Body of pancreas (tissue), 4 donors: Measurements from ENCODE around the gene HS3ST4. TPM values are rescaled to one million over a fixed set of nuclear protein-coding genes. Genes with fewer than 3 reads are reported as not detected.

Experiments used
- ATAC-seq: fragments of 150-250 bp; one replicate; pipeline ENCODE4 v1.9.1; 2016
- DNase-seq, 4 donors: peaks; one replicate each; pipeline ENCODE4 v3.0.0-alpha.2; 2019
- H3K27ac ChIP-seq, 4 donors: fragments of 200-600 bp; sonication (generic); 1 replicate in 3 of 4; 2 replicates in 1 of 4; pipeline versions ENCODE4 v1.5.1 to v1.6.1; 2016 to 2019; ENCODE audit warnings: mild to moderate bottlenecking in 1 of 4, mixed read lengths in 1 of 4, moderate library complexity in 1 of 4
- H3K27me3 ChIP-seq, 2 donors: fragments of 200-600 bp; sonication (generic); one replicate each; pipeline ENCODE4 v1.6.0; 2016; ENCODE audit warnings: mild to moderate bottlenecking in 1 of 2
- H3K36me3 ChIP-seq, 2 donors: fragments of 200-600 bp; sonication (generic); replicated peaks in 1 of 2; 2 replicates each; pipeline ENCODE4 v1.5.1; 2016; ENCODE audit warnings: low read depth in 2 of 2; ENCODE audit not compliant: insufficient read depth in 1 of 2
- H3K4me1 ChIP-seq: fragments of 200-600 bp; sonication (generic); one replicate; pipeline ENCODE4 v1.6.0; 2016
- H3K4me3 ChIP-seq, 2 donors: fragments of 200-600 bp; sonication (generic); 1 replicate in 1 of 2; 2 replicates in 1 of 2; pipeline ENCODE4 v1.5.1; 2016 to 2019
- H3K9me3 ChIP-seq, 3 donors: fragments of 200-600 bp; sonication (generic); 1 replicate in 2 of 3; 2 replicates in 1 of 3; pipeline ENCODE4 v1.5.1; 2016
- CTCF ChIP-seq, 7 experiments: fragments of 450-650 bp in 4 of 7; fragments of 200-600 bp in 3 of 7; sonication (generic) in 3 of 7; IDR thresholded peaks; one replicate each; pipeline ENCODE4 v1.5.1; 2016 to 2019; ENCODE audit warnings: antibody characterized with exemption in 7 of 7
- POLR2A ChIP-seq, 3 donors: fragments of 450-650 bp; IDR thresholded peaks; one replicate each; pipeline ENCODE4 v1.6.1; 2016; ENCODE audit warnings: antibody characterized with exemption in 3 of 3, mild to moderate bottlenecking in 2 of 3
- WGBS, 2 donors: methylation state at CpG; one replicate each; pipeline ENCODE4 v1.1.5; 2017; 5-methylcytosine and 5-hydroxymethylcytosine counted together
- intact Hi-C: fragments of 100-400 bp; cut with DNase I; formaldehyde crosslinking; loops from one replicate; pipeline ENCODE4 v1.15.1; 2023
- total RNA-seq, 2 donors: library from RNA; depleted of rRNA; stranded (reverse); fragments of >200 nt; gene quantifications; one replicate each; pipeline ENCODE4 v1.1.0, GENCODE V29; 2016

Gene HS3ST4
- total RNA-seq, 2 donors from 2014 or later = not detected

GRCh38 chr16:25823891-25824290 lies 132.1 kb downstream of the HS3ST4 start:
- ATAC-seq (no peak), DNase-seq (no peak)
- intact Hi-C loops = no loop called here
- Histone ChIP-seq H3K4me1 (no peaks in the 10 kb centered on the region), H3K27me3 (no peaks in the 10 kb centered on the region), H3K4me3 (no peak overlapping the region), H3K27ac (no peak overlapping the region), H3K9me3 (no peaks in the 10 kb centered on the region), H3K36me3 (no peaks in the 10 kb centered on the region)
- 54 to 71% methylated on average over 1 to 2 of the region's 2 CpGs for WGBS, 2 donors
- TF ChIP-seq CTCF (IDR thresholded peaks at IDR 0.05) (no peak), POLR2A (IDR thresholded peaks at IDR 0.05) (no peak)

- TF ChIP-seq POLR2A (IDR thresholded peaks at IDR 0.05) (no peak), CTCF (IDR thresholded peaks at IDR 0.05) (no peak)
- intact Hi-C loops = no loop called here
- Histone ChIP-seq H3K4me3 (no peak overlapping the region), H3K36me3 (no peaks in the 10 kb centered on the region), H3K9me3 (no peaks in the 10 kb centered on the region), H3K4me1 (no peaks in the 10 kb centered on the region), H3K27ac (no peak overlapping the region), H3K27me3 (peaks cover 0 to 5% of the 10 kb centered on the region in 2 donors)
- no peak for DNase-seq
- no peak for ATAC-seq
- 46 to 55% methylated on average over 2 of the region's 2 CpGs for whole genome bisulfite sequencing, 2 donors
Measured at GRCh38 chr16:25827709-25828108, 135.9 kb downstream of the HS3ST4 start.

- Histone ChIP-seq H3K4me1 (no peaks in the 10 kb centered on the region), H3K27me3 (peaks cover 0 to 5% of the 10 kb centered on the region in 2 donors), H3K36me3 (no peaks in the 10 kb centered on the region), H3K27ac (no peak overlapping the region), H3K4me3 (no peak overlapping the region), H3K9me3 (no peaks in the 10 kb centered on the region)
- ATAC-seq (no peak), DNase-seq (no peak)
- intact Hi-C loops = no loop called here
- 80 to 84% methylated on average over 3 of the region's 3 CpGs for WGBS, 2 donors
- TF ChIP-seq POLR2A (IDR thresholded peaks at IDR 0.05) (no peak), CTCF (IDR thresholded peaks at IDR 0.05) (no peak)
Measured at GRCh38 chr16:25828510-25828909, 136.8 kb downstream of the HS3ST4 start.

GRCh38 chr16:25832291-25832690 lies 140.5 kb downstream of the HS3ST4 start:
- 62 to 63% methylated on average over 4 of the region's 4 CpGs for WGBS, 2 donors
- H3K4me1 ChIP-seq = no peaks in the 10 kb centered on the region
- H3K27ac ChIP-seq = no peak overlapping the region
- no peak for ATAC-seq
- no peaks in the 10 kb centered on the region for H3K9me3 ChIP-seq
- TF ChIP-seq POLR2A (IDR thresholded peaks at IDR 0.05) (no peak), CTCF (IDR thresholded peaks at IDR 0.05) (no peak)
- H3K27me3 ChIP-seq = peaks cover 0 to 5% of the 10 kb centered on the region in 2 donors
- H3K36me3 ChIP-seq = no peaks in the 10 kb centered on the region
- DNase-seq = no peak
- no peak overlapping the region for H3K4me3 ChIP-seq
- intact Hi-C loops = no loop called here

- H3K27ac ChIP-seq = no peak overlapping the region
- no peak overlapping the region for H3K4me3 ChIP-seq
- no peak for DNase-seq
- no peak for TF ChIP-seq CTCF (IDR thresholded peaks at IDR 0.05)
- no peak for TF ChIP-seq POLR2A (IDR thresholded peaks at IDR 0.05)
- no peaks in the 10 kb centered on the region for H3K4me1 ChIP-seq
- no peaks in the 10 kb centered on the region for H3K9me3 ChIP-seq
- no peaks in the 10 kb centered on the region for H3K36me3 ChIP-seq
- 52 to 64% methylated on average over 1 of the region's 1 CpG for WGBS, 2 donors
- no peak for ATAC-seq
- intact Hi-C loops = no loop called here
- H3K27me3 ChIP-seq = peaks cover 0 to 5% of the 10 kb centered on the region in 2 donors
Measured at GRCh38 chr16:25834101-25834500, 142.3 kb downstream of the HS3ST4 start.
